HEK293 (cell line): ENCODE results near the gene DDX49.
"Not testable (repeated sequence)": the region's sequence is repeated elsewhere in the genome, so short reads cannot be mapped to it uniquely, and the experiment has no call there.

Source experiments
- CTCF ChIA-PET: fragments of 350-600 bp; formaldehyde crosslinking; extraction: SDS; loops from one replicate; lab custom pipeline; 2021; ENCODE audit warnings: antibody characterized with exemption; lab: Yijun Ruan, JAX
- POLR2A ChIA-PET: fragments of 300-600 bp; formaldehyde crosslinking; extraction: SDS; loops from one replicate; lab custom pipeline; 2020; ENCODE audit warnings: antibody characterized with exemption, inconsistent platforms; lab: Yijun Ruan, JAX
- H3K27ac ChIP-seq: fragments of 200-500 bp; sonication (Bioruptor generic); 2 replicates; pipeline ENCODE4 v1.5.1; 2014; ENCODE audit warnings: low read depth, low read length, control low read depth, inconsistent platforms; ENCODE audit errors: extremely low read depth
- H3K36me3 ChIP-seq, 2 experiments: fragments of 200-500 bp in 1 of 2; sonication (Bioruptor generic) in 1 of 2; 1 replicate in 1 of 2; 2 replicates in 1 of 2; pipeline ENCODE4 v1.5.1; 2014 to 2017; ENCODE audit warnings: inconsistent platforms in 2 of 2, low read length in 2 of 2; ENCODE audit not compliant: control insufficient read depth in 2 of 2, insufficient read depth in 1 of 2
- H3K4me1 ChIP-seq: fragments of 200-500 bp; sonication (Bioruptor generic); 2 replicates; pipeline ENCODE4 v1.5.1; 2014; ENCODE audit warnings: mild to moderate bottlenecking, low read length, inconsistent platforms; ENCODE audit not compliant: control insufficient read depth, insufficient read depth
- H3K4me3 ChIP-seq: 2 replicates; pipeline ENCODE4 v1.5.1; 2011; ENCODE audit warnings: low read depth, mild to moderate bottlenecking, control low read depth, low read length, moderate library complexity
- H3K9me3 ChIP-seq: fragments of 200-500 bp; sonication (Bioruptor generic); 2 replicates; pipeline ENCODE4 v1.5.1; 2014; ENCODE audit warnings: low read depth, low read length, inconsistent platforms; ENCODE audit not compliant: control insufficient read depth, insufficient read depth
- ZBTB8A ChIP-seq: fragments of 450-650 bp; formaldehyde crosslinking; IDR thresholded peaks from 2 replicates; pipeline ENCODE4 v1.5.1; 2016; ENCODE audit warnings: missing biosample characterization, missing genetic modification characterization
- ZNF140 ChIP-seq: fragments of 450-650 bp; formaldehyde crosslinking; IDR thresholded peaks from 2 replicates; pipeline ENCODE4 v1.5.1; 2016; ENCODE audit warnings: missing biosample characterization, missing genetic modification characterization
- ZNF16 ChIP-seq: fragments of 450-650 bp; formaldehyde crosslinking; IDR thresholded peaks from 2 replicates; pipeline ENCODE4 v1.5.1; 2016; ENCODE audit warnings: low read depth, missing biosample characterization, missing genetic modification characterization
- ZNF214 ChIP-seq: fragments of 450-650 bp; formaldehyde crosslinking; IDR thresholded peaks from 2 replicates; pipeline ENCODE4 v1.5.1; 2017; ENCODE audit warnings: missing biosample characterization, mild to moderate bottlenecking, missing genetic modification characterization, borderline replicate concordance
- ZNF544 ChIP-seq: fragments of 450-650 bp; formaldehyde crosslinking; IDR thresholded peaks from 2 replicates; pipeline ENCODE4 v1.5.0; 2017; ENCODE audit warnings: missing biosample characterization, missing genetic modification characterization
- ZNF623 ChIP-seq: fragments of 450-650 bp; formaldehyde crosslinking; IDR thresholded peaks from 2 replicates; pipeline ENCODE4 v1.5.1; 2016; ENCODE audit warnings: missing biosample characterization, missing genetic modification characterization
- ZNF843 ChIP-seq: fragments of 450-650 bp; formaldehyde crosslinking; IDR thresholded peaks from 2 replicates; pipeline ENCODE4 v1.5.1; 2016; ENCODE audit warnings: missing biosample characterization, missing genetic modification characterization
- TF ChIP-seq, protein P1 (sequence below): fragments of 450-650 bp; formaldehyde crosslinking; IDR thresholded peaks from 2 replicates; pipeline ENCODE4 v1.5.1; 2016; ENCODE audit warnings: missing biosample characterization, missing genetic modification characterization
- TF ChIP-seq, protein P2 (sequence below): fragments of 450-650 bp; formaldehyde crosslinking; IDR thresholded peaks from 2 replicates; pipeline ENCODE4 v1.5.1; 2016; ENCODE audit warnings: missing biosample characterization, missing genetic modification characterization, low read depth
- TF ChIP-seq, protein P3 (sequence below): fragments of 450-650 bp; formaldehyde crosslinking; IDR thresholded peaks from 2 replicates; pipeline ENCODE4 v1.5.1; 2017; ENCODE audit warnings: missing biosample characterization, missing genetic modification characterization
- TF ChIP-seq, protein P4 (sequence below): fragments of 450-650 bp; formaldehyde crosslinking; IDR thresholded peaks from 2 replicates; pipeline ENCODE4 v1.5.1; 2016; ENCODE audit warnings: missing biosample characterization, missing genetic modification characterization, borderline replicate concordance
- TF ChIP-seq, protein P5 (sequence below): fragments of 450-650 bp; formaldehyde crosslinking; IDR thresholded peaks from 2 replicates; pipeline ENCODE4 v1.5.1; 2017; ENCODE audit warnings: missing biosample characterization, missing genetic modification characterization

The DDX49 gene

DNA sequence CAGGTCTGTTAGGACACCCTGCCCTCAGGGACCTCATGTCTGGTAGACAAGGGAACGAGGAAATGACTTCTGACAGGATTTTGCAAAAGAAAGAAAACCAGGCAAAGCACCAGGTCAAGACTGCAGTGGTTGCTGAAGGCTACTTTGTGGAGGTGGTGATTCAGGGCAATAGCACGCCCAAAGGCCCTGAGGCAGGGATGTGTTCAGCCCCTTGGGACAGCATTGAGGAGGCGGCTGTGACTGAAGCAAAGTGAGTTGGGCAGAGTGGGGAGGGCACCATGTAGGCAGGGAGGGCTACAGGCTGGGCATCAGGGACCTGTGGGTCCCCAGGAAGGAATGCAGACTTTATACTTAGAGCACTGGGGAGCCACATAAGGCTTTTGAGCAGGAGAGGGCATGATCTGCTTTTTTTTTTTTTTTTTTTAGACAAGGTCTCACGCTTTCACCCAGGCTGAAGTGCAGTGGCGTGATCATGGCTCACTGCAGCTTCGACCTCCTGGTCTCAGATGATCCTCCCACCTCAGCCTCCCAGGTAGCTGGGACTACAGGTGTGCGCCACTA lies 32.3 kb downstream of the DDX49 start:
- no peak overlapping the region for H3K4me3 ChIP-seq
- no peaks in the 10 kb centered on the region for H3K36me3 ChIP-seq
- H3K27ac ChIP-seq, result no peak overlapping the region
- H3K4me1 ChIP-seq, result no peaks in the 10 kb centered on the region
- ChIA-PET CTCF (no interaction called here), POLR2A (no interaction called here)
- TF ChIP-seq, protein P1, sequence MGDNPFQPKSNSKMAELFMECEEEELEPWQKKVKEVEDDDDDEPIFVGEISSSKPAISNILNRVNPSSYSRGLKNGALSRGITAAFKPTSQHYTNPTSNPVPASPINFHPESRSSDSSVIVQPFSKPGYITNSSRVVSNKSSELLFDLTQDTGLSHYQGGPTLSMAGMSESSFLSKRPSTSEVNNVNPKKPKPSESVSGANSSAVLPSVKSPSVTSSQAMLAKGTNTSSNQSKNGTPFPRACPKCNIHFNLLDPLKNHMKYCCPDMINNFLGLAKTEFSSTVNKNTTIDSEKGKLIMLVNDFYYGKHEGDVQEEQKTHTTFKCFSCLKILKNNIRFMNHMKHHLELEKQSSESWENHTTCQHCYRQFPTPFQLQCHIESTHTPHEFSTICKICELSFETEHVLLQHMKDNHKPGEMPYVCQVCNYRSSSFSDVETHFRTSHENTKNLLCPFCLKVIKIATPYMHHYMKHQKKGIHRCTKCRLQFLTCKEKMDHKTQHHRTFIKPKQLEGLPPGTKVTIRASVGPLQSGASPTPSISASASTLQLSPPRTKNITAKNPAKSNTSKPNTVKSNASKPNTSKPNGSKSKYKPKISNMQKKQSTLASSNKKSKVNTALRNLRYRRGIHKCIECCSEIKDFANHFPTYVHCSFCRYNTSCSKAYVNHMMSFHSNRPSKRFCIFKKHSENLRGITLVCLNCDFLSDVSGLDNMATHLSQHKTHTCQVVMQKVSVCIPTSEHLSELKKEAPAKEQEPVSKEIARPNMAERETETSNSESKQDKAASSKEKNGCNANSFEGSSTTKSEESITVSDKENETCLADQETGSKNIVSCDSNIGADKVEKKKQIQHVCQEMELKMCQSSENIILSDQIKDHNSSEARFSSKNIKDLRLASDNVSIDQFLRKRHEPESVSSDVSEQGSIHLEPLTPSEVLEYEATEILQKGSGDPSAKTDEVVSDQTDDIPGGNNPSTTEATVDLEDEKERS, result no peak
- TF ChIP-seq ZNF214 (tag by site-specific recombination) (no peak), ZNF623 (tag by site-specific recombination) (peak; percentile 94), ZNF843 (tag by site-specific recombination) (no peak), ZBTB8A (no peak), ZNF140 (tag by site-specific recombination) (no peak), ZNF544 (tag by site-specific recombination) (no peak), ZNF16 (tag by site-specific recombination) (peak; percentile 83)
- TF ChIP-seq, protein P2, sequence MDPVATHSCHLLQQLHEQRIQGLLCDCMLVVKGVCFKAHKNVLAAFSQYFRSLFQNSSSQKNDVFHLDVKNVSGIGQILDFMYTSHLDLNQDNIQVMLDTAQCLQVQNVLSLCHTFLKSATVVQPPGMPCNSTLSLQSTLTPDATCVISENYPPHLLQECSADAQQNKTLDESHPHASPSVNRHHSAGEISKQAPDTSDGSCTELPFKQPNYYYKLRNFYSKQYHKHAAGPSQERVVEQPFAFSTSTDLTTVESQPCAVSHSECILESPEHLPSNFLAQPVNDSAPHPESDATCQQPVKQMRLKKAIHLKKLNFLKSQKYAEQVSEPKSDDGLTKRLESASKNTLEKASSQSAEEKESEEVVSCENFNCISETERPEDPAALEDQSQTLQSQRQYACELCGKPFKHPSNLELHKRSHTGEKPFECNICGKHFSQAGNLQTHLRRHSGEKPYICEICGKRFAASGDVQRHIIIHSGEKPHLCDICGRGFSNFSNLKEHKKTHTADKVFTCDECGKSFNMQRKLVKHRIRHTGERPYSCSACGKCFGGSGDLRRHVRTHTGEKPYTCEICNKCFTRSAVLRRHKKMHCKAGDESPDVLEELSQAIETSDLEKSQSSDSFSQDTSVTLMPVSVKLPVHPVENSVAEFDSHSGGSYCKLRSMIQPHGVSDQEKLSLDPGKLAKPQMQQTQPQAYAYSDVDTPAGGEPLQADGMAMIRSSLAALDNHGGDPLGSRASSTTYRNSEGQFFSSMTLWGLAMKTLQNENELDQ (tag by site-specific recombination), result no peak
- TF ChIP-seq, protein P3, sequence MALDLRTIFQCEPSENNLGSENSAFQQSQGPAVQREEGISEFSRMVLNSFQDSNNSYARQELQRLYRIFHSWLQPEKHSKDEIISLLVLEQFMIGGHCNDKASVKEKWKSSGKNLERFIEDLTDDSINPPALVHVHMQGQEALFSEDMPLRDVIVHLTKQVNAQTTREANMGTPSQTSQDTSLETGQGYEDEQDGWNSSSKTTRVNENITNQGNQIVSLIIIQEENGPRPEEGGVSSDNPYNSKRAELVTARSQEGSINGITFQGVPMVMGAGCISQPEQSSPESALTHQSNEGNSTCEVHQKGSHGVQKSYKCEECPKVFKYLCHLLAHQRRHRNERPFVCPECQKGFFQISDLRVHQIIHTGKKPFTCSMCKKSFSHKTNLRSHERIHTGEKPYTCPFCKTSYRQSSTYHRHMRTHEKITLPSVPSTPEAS (tag by site-specific recombination), result no peak
- TF ChIP-seq, protein P4, sequence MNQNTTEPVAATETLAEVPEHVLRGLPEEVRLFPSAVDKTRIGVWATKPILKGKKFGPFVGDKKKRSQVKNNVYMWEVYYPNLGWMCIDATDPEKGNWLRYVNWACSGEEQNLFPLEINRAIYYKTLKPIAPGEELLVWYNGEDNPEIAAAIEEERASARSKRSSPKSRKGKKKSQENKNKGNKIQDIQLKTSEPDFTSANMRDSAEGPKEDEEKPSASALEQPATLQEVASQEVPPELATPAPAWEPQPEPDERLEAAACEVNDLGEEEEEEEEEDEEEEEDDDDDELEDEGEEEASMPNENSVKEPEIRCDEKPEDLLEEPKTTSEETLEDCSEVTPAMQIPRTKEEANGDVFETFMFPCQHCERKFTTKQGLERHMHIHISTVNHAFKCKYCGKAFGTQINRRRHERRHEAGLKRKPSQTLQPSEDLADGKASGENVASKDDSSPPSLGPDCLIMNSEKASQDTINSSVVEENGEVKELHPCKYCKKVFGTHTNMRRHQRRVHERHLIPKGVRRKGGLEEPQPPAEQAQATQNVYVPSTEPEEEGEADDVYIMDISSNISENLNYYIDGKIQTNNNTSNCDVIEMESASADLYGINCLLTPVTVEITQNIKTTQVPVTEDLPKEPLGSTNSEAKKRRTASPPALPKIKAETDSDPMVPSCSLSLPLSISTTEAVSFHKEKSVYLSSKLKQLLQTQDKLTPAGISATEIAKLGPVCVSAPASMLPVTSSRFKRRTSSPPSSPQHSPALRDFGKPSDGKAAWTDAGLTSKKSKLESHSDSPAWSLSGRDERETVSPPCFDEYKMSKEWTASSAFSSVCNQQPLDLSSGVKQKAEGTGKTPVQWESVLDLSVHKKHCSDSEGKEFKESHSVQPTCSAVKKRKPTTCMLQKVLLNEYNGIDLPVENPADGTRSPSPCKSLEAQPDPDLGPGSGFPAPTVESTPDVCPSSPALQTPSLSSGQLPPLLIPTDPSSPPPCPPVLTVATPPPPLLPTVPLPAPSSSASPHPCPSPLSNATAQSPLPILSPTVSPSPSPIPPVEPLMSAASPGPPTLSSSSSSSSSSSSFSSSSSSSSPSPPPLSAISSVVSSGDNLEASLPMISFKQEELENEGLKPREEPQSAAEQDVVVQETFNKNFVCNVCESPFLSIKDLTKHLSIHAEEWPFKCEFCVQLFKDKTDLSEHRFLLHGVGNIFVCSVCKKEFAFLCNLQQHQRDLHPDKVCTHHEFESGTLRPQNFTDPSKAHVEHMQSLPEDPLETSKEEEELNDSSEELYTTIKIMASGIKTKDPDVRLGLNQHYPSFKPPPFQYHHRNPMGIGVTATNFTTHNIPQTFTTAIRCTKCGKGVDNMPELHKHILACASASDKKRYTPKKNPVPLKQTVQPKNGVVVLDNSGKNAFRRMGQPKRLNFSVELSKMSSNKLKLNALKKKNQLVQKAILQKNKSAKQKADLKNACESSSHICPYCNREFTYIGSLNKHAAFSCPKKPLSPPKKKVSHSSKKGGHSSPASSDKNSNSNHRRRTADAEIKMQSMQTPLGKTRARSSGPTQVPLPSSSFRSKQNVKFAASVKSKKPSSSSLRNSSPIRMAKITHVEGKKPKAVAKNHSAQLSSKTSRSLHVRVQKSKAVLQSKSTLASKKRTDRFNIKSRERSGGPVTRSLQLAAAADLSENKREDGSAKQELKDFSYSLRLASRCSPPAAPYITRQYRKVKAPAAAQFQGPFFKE, result no peak
- TF ChIP-seq, protein P5, sequence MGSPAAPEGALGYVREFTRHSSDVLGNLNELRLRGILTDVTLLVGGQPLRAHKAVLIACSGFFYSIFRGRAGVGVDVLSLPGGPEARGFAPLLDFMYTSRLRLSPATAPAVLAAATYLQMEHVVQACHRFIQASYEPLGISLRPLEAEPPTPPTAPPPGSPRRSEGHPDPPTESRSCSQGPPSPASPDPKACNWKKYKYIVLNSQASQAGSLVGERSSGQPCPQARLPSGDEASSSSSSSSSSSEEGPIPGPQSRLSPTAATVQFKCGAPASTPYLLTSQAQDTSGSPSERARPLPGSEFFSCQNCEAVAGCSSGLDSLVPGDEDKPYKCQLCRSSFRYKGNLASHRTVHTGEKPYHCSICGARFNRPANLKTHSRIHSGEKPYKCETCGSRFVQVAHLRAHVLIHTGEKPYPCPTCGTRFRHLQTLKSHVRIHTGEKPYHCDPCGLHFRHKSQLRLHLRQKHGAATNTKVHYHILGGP (tag by site-specific recombination), result no peak
- H3K9me3 ChIP-seq, result no peaks in the 10 kb centered on the region

DNA sequence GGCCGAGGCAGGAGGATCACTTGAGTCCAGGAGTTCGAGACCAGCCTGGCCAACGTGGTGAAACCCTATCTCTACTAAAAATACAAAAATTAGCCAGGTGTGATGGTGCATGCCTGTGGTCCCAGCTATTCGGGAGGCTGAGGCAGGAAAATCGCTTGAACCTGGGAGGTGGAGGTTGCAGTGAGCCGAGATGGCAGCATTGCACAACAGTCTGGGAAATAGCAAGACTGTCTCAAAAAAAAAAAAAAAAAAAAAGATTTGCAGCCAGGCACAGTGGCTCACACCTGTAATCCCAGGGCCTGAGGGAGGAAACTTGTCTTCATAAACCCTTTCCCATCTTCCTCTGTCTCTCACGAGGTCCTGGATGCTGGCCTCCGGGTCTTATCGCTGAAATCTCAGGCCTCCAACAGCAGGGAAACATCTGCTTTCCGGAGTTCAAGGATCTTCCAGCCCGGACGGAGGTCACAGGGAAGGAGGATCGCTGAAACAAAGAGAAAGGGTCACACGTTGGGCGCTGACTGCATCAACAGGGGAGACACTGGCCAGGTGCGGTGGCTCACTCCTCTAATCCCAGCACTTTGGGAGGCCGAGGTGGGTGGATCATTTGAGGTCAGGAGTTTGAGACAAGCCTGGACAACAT lies 33.0 kb downstream of the DDX49 start:
- not testable (repeated sequence) for H3K9me3 ChIP-seq, H3K27ac ChIP-seq, H3K4me1 ChIP-seq, H3K36me3 ChIP-seq, H3K4me3 ChIP-seq
- CTCF ChIA-PET, result interaction anchor here (1.1 kb wide), 1 partner anchor 35 kb away, joined by 3 read pairs; no protein-coding TSS in a partner anchor
- POLR2A ChIA-PET, result interaction anchor here (0.7 kb wide), 1 partner anchor 13 kb away, joined by 3 read pairs; no protein-coding TSS in a partner anchor
